ENCODE data around the gene GCSAML. TPM values are rescaled to one million over a fixed set of nuclear protein-coding genes. Genes with fewer than 3 reads are reported as not detected.

GCSAML gene
- polyA plus RNA-seq, 2 of the 4 experiments (the other 2 are of a cell fraction) = not detected

- TF ChIP-seq CTCF (IDR thresholded peaks at IDR 0.05) (no peak), MYC (IDR thresholded peaks at IDR 0.05; ENCODE audit: borderline replicate concordance, low read length) (no peak), FOSB (CRISPR knock-in tag; IDR thresholded peaks at IDR 0.05) (no peak), REST (IDR thresholded peaks at IDR 0.05) (no peak), HEYL (CRISPR knock-in tag; IDR thresholded peaks at IDR 0.05) (no peak), KDM5A (IDR thresholded peaks at IDR 0.05) (no peak), RFX5 (IDR thresholded peaks at IDR 0.05) (no peak)
Observed at GRCh38 chr1:247548092-247548491, 842 bp upstream of the GCSAML start (continued).

- no peak for ATAC-seq
- POLR2A ChIA-PET = no interaction called here
Observed at GRCh38 chr1:247551721-247552120, 2.8 kb downstream of the GCSAML start.

GRCh38 chr1:247552231-247552630 is 3.3 kb downstream of the GCSAML start:
- Histone ChIP-seq H3K27ac (no peak overlapping the region), H3K4me3 (no peak overlapping the region)
- no peak for FAIRE-seq

More at GRCh38 chr1:247551721-247552120, 2.8 kb downstream of the GCSAML start:
- FAIRE-seq = no peak
- DNase-seq (ENCODE audit: low read depth in 1 of 2, low spot score in 1 of 2) = no peak
- 3% methylated on average over 1 of the region's 1 CpG for WGBS (ENCODE audit: missing lambda C conversion rate)
- no peak overlapping the region for H3K4me2 ChIP-seq
- TF ChIP-seq RNF2 (IDR thresholded peaks at IDR 0.05; ENCODE audit: borderline replicate concordance, low read depth) = no peak
- TF ChIP-seq FOSL2 (IDR thresholded peaks at IDR 0.05) = no peak
- TF ChIP-seq FOSL2 (CRISPR knock-in tag; IDR thresholded peaks at IDR 0.05) = no peak
- no peak for TF ChIP-seq NFE2L2 (conservative IDR thresholded peaks at IDR 0.05; ENCODE audit: low read length)
- TF ChIP-seq SMC3 (IDR thresholded peaks at IDR 0.05) = no peak
- no peak for TF ChIP-seq CBX8 (IDR thresholded peaks at IDR 0.05)
- TF ChIP-seq JUNB (IDR thresholded peaks at IDR 0.05) = no peak
- TF ChIP-seq BCL3 (IDR thresholded peaks at IDR 0.05) = no peak
- H3K27ac ChIP-seq = no peak overlapping the region
- CTCF ChIA-PET = no interaction called here
- H3K9me3 ChIP-seq = no peaks in the 10 kb centered on the region
- no peak overlapping the region for H3K4me3 ChIP-seq
- no peaks in the 10 kb centered on the region for H3K4me1 ChIP-seq

More at GRCh38 chr1:247552231-247552630, 3.3 kb downstream of the GCSAML start:
- Histone ChIP-seq H3K9me3 (no peaks in the 10 kb centered on the region), H3K4me2 (no peak overlapping the region), H3K4me1 (no peaks in the 10 kb centered on the region)
- WGBS (ENCODE audit: missing lambda C conversion rate) = 0% methylated on average over 2 of the region's 2 CpGs
- ChIA-PET CTCF (no interaction called here), POLR2A (no interaction called here)
- TF ChIP-seq JUNB (IDR thresholded peaks at IDR 0.05) (no peak), SMC3 (IDR thresholded peaks at IDR 0.05) (no peak), TP53 (CRISPR knock-in tag; IDR thresholded peaks at IDR 0.05) (no peak), ZSCAN20 (CRISPR knock-in tag; IDR thresholded peaks at IDR 0.05) (no peak), KDM5A (IDR thresholded peaks at IDR 0.05) (no peak), REST (IDR thresholded peaks at IDR 0.05) (no peak)
- DNase-seq (ENCODE audit: low read depth in 1 of 2, low spot score in 1 of 2) (no peak), ATAC-seq (no peak)
